Endothelial cell of umbilical vein (primary cell): ENCODE measurements around the gene ARNT2. TPM values are rescaled to one million over a fixed set of nuclear protein-coding genes. Genes with fewer than 3 reads are reported as not detected.

Experiments used
- BruUV-seq: library from RNA; stranded (reverse); fragments of 400-500 nt; replicated peaks from 2 replicates; lab custom pipeline; 2021; lab: Mats Ljungman, UMichigan
- CTCF ChIA-PET: fragments of 300-600, 350-600 bp; sonication (Branson Sonifier 250); formaldehyde crosslinking; loops from one replicate; lab custom pipeline; 2021; ENCODE audit warnings: antibody characterized with exemption, inconsistent platforms; lab: Charles Lee
- POLR2A ChIA-PET: fragments of 300-600, 350-600 bp; sonication (Branson Sonifier 250); formaldehyde crosslinking; loops from one replicate; lab custom pipeline; 2021; ENCODE audit warnings: antibody characterized with exemption, inconsistent platforms; lab: Charles Lee
- DNase-seq: peaks from one replicate; pipeline ENCODE4 v3.0.0-alpha.2; 2011; ENCODE audit warnings: low read depth, low spot score
- FAIRE-seq: peaks from 2 replicates; lab custom pipeline; 2011; peaks lifted over from hg19 to GRCh38; lab: Jason Lieb, UNC
- H2AFZ ChIP-seq: 2 replicates; pipeline ENCODE4 v1.6.0; 2012; ENCODE audit warnings: low read depth, low read length, control low read depth, inconsistent platforms
- H3K27ac ChIP-seq: 2 replicates; pipeline ENCODE4 v1.5.1; 2011; ENCODE audit warnings: low read depth, mild to moderate bottlenecking, control low read depth, low read length, moderate library complexity; ENCODE audit not compliant: insufficient read depth
- H3K27me3 ChIP-seq, 2 experiments: 2 replicates each; pipeline versions ENCODE4 v1.6.0 to v1.6.1; 2011; ENCODE audit warnings: low read length in 2 of 2, mixed read lengths in 1 of 2; ENCODE audit not compliant: control insufficient read depth in 2 of 2, insufficient read depth in 2 of 2
- H3K36me3 ChIP-seq, 2 experiments: 2 replicates in 1 of 2; 3 replicates in 1 of 2; pipeline ENCODE4 v1.5.1; 2011; ENCODE audit warnings: low read length in 2 of 2, mild to moderate bottlenecking in 1 of 2, moderate library complexity in 1 of 2; ENCODE audit not compliant: control insufficient read depth in 2 of 2, insufficient read depth in 2 of 2; ENCODE audit errors: extremely low read depth in 1 of 2
- H3K4me1 ChIP-seq: 3 replicates; pipeline ENCODE4 v1.5.1; 2011; ENCODE audit warnings: mild to moderate bottlenecking, low read length; ENCODE audit not compliant: control insufficient read depth, insufficient read depth; ENCODE audit errors: extremely low read depth
- H3K4me2 ChIP-seq: 2 replicates; pipeline ENCODE4 v1.6.1; 2011; ENCODE audit warnings: low read length, control low read depth, mixed read lengths; ENCODE audit not compliant: insufficient read depth
- H3K4me3 ChIP-seq, 3 experiments: fragments of 200-600 bp in 1 of 3; sonication (generic), shearing (Covaris generic) in 1 of 3; replicated peaks in 1 of 3; 2 replicates each; pipeline ENCODE4 v1.5.1; 2011 to 2016; ENCODE audit warnings: control low read depth in 3 of 3, low read length in 3 of 3, mild to moderate bottlenecking in 2 of 3, inconsistent platforms in 1 of 3, low read depth in 1 of 3, moderate library complexity in 1 of 3; ENCODE audit not compliant: insufficient read depth in 1 of 3
- H3K79me2 ChIP-seq: 2 replicates; pipeline ENCODE4 v1.6.0; 2012; ENCODE audit warnings: low read length, inconsistent platforms; ENCODE audit not compliant: control insufficient read depth, insufficient read depth
- H3K9ac ChIP-seq: replicated peaks from 2 replicates; pipeline ENCODE3; 2011; ENCODE audit warnings: low read length, control low read depth; ENCODE audit not compliant: insufficient read depth; ENCODE audit errors: extremely low read depth
- H3K9me1 ChIP-seq: replicated peaks from 3 replicates; pipeline ENCODE4 v1.6.0; 2011; ENCODE audit warnings: mild to moderate bottlenecking, low read length; ENCODE audit not compliant: control insufficient read depth, insufficient read depth; ENCODE audit errors: extremely low read depth
- H3K9me3 ChIP-seq: replicated peaks from 2 replicates; pipeline ENCODE4 v1.5.1; 2012; ENCODE audit warnings: low read length, inconsistent platforms; ENCODE audit not compliant: control insufficient read depth, insufficient read depth
- H4K20me1 ChIP-seq: replicated peaks from 2 replicates; pipeline ENCODE3; 2011; ENCODE audit warnings: mild to moderate bottlenecking, low read length; ENCODE audit not compliant: control insufficient read depth, insufficient read depth; ENCODE audit errors: extremely low read depth
- EZH2 ChIP-seq: IDR thresholded peaks from 2 replicates; pipeline ENCODE4 v1.6.1; 2012; ENCODE audit warnings: borderline replicate concordance, low read depth, mild to moderate bottlenecking, moderate library complexity, low read length, inconsistent platforms; ENCODE audit not compliant: severe bottlenecking
- FOS ChIP-seq: IDR thresholded peaks from 2 replicates; pipeline ENCODE4 v1.6.1; 2011; ENCODE audit warnings: mild to moderate bottlenecking, low read length, moderate library complexity, borderline replicate concordance; ENCODE audit not compliant: insufficient read depth
- GATA2 ChIP-seq: IDR thresholded peaks from 2 replicates; pipeline ENCODE4 v1.7.0; 2011; ENCODE audit warnings: low read depth, mild to moderate bottlenecking, moderate library complexity, mixed read lengths, low read length; ENCODE audit not compliant: insufficient read length, insufficient read depth
- JUN ChIP-seq: IDR thresholded peaks from 2 replicates; pipeline ENCODE4 v1.6.1; 2011; ENCODE audit warnings: borderline replicate concordance, low read depth; ENCODE audit not compliant: insufficient read length, insufficient read depth
- MAX ChIP-seq: IDR thresholded peaks from 2 replicates; pipeline ENCODE4 v1.6.1; 2011; ENCODE audit not compliant: insufficient read depth, insufficient read length
- MYC ChIP-seq: IDR thresholded peaks from one replicate; pipeline ENCODE4 v1.6.1; 2011; ENCODE audit warnings: mild to moderate bottlenecking, low read depth, low read length
- POLR2A ChIP-seq: IDR thresholded peaks from 2 replicates; pipeline ENCODE4 v1.6.1; 2012; ENCODE audit warnings: low read depth, mild to moderate bottlenecking, control low read depth, low read length
- POLR2AphosphoS5 ChIP-seq: IDR thresholded peaks from 2 replicates; pipeline ENCODE4 v1.6.1; 2012; ENCODE audit warnings: low read depth, mild to moderate bottlenecking, control low read depth, low read length, moderate library complexity; ENCODE audit not compliant: insufficient read depth
- dilution Hi-C: fragments of 300-500 bp; cut with MboI; formaldehyde crosslinking; loops from one replicate; pipeline ENCODE4 v1.15.0; 2019; ENCODE audit warnings: low sequenced_read_pairs; ENCODE audit not compliant: extremely low pct_ligation_motif_present
- intact Hi-C: fragments of 100-400 bp; cut with micrococcal nuclease; formaldehyde crosslinking; loops from one replicate; pipeline ENCODE4 v1.10.0; 2022
- polyA plus RNA-seq, 4 experiments: library from polyadenylated mRNA; depleted of rRNA in 3 of 4; stranded (reverse) in 3 of 4; unstranded in 1 of 4; fragments of >200 nt; gene quantifications; 2 replicates each; pipeline versions ENCODE4 v1.2.1 to v1.2.3, GENCODE V29; 2011 to 2012; ENCODE audit warnings: missing spikeins in 1 of 4
- total RNA-seq: library from RNA; stranded (reverse); gene quantifications from 2 replicates; pipeline ENCODE4 v1.2.3, GENCODE V29; 2021
- TF ChIP-seq, protein P1 (sequence below), 2 donors: IDR thresholded peaks; 1 replicate in 1 of 2; 2 replicates in 1 of 2; pipeline ENCODE4 v1.5.1; 2011; ENCODE audit warnings: low read length in 2 of 2, mild to moderate bottlenecking in 2 of 2, moderate library complexity in 2 of 2, control low read depth in 1 of 2, inconsistent platforms in 1 of 2, low read depth in 1 of 2; ENCODE audit not compliant: insufficient read depth in 1 of 2; ENCODE audit errors: extremely low read depth in 1 of 2

Gene ARNT2
- total and polyA plus RNA-seq, 2 donors (not counting 3 experiments of a cell fraction or from before 2014, with no cell fraction given): 0.03 to 0.20 TPM

DNA sequence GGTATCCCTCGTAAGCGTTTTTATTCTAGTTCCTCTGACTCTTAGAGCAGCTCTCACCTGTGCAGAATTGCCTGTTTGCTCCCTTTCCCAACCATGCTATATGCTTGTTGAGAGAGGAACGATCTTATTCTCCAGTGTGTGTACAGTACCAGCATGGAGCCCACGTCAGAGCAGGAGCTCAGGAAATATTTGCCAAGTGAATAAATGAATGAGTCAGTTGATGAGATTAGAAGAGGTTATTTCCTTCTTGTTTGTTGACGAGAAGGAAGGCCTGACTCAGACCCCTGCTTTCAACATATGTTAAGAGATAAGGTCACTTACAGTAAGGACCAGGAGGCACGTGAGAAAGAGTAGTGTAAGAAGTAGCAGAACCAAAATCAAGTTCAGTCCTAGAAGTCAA is 184.6 kb downstream of the ARNT2 start:
- POLR2A ChIA-PET: interaction anchor here (0.9 to 1.0 kb wide), 2 partner anchors 8 to 32 kb away, joined by 3 read pairs; no protein-coding TSS in a partner anchor
- no peaks in the 10 kb centered on the region for H3K27me3 ChIP-seq
- peak overlapping the region; percentile 59 for H3K9ac ChIP-seq

More for the DNA sequence above, 184.6 kb downstream of the ARNT2 start:
- peak; percentile 99 for FAIRE-seq
- peak; percentile 99 for TF ChIP-seq JUN
- TF ChIP-seq POLR2A: peak; percentile 28
- peak; percentile 91 for TF ChIP-seq POLR2AphosphoS5
- TF ChIP-seq MAX: no peak
- peak; percentile 100 for TF ChIP-seq FOS
- TF ChIP-seq, protein P1, sequence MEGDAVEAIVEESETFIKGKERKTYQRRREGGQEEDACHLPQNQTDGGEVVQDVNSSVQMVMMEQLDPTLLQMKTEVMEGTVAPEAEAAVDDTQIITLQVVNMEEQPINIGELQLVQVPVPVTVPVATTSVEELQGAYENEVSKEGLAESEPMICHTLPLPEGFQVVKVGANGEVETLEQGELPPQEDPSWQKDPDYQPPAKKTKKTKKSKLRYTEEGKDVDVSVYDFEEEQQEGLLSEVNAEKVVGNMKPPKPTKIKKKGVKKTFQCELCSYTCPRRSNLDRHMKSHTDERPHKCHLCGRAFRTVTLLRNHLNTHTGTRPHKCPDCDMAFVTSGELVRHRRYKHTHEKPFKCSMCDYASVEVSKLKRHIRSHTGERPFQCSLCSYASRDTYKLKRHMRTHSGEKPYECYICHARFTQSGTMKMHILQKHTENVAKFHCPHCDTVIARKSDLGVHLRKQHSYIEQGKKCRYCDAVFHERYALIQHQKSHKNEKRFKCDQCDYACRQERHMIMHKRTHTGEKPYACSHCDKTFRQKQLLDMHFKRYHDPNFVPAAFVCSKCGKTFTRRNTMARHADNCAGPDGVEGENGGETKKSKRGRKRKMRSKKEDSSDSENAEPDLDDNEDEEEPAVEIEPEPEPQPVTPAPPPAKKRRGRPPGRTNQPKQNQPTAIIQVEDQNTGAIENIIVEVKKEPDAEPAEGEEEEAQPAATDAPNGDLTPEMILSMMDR (IDR thresholded peaks at IDR 0.05; ENCODE audit: extremely low read depth in 1 of 2, insufficient read depth in 1 of 2, low read depth in 1 of 2, low read length in 2 of 2): no peak
- peak; percentile 98 for TF ChIP-seq GATA2
- no peak for TF ChIP-seq MYC
- TF ChIP-seq EZH2: no peak
- dilution Hi-C loops (no loop called here), intact Hi-C loops (loop anchor here (1.0 to 5.0 kb wide), 5 partner anchors 10 to 188 kb away; partner anchors contain the start of gene CEMIP)
- no peaks in the 10 kb centered on the region for H3K36me3 ChIP-seq
- H3K79me2 ChIP-seq: no peaks in the 10 kb centered on the region
- H3K9me3 ChIP-seq: no peaks in the 10 kb centered on the region
- CTCF ChIA-PET: interaction anchor here (1.0 to 1.4 kb wide), 5 partner anchors 9 to 191 kb away, joined by 3 to 7 read pairs (median 5); partner anchors contain the start of gene CEMIP
- peak; percentile 90 for DNase-seq
- H3K27ac ChIP-seq: peak overlapping the region; percentile 83
- no peaks in the 10 kb centered on the region for H4K20me1 ChIP-seq
- BruUV-seq: no TSS peak
- H3K4me2 ChIP-seq: peak overlapping the region; percentile 47
- no peak overlapping the region for H2AFZ ChIP-seq
- peak overlapping the region in 1 of 3 experiments; percentile 10 for H3K4me3 ChIP-seq
- peaks cover 29% of the 10 kb centered on the region for H3K4me1 ChIP-seq
- H3K9me1 ChIP-seq: no peaks in the 10 kb centered on the region
